ENCODE measurements around the gene EZH2. TPM values are rescaled to one million over a fixed set of nuclear protein-coding genes. Genes with fewer than 3 reads are reported as not detected.

The EZH2 gene
- total RNA-seq, 2 donors from 2014 or later: 70.6 to 113 TPM

- peaks cover 37 to 38% of the 10 kb centered on the region in 2 donors for H3K4me1 Mint-ChIP-seq (ENCODE audit: low read depth in 2 of 2)
- H3K27ac Mint-ChIP-seq: peak overlapping the region in 1 of 2 donors; percentile 62
- peaks cover 8% of the 10 kb centered on the region for H3K9me3 Mint-ChIP-seq
- H3K4me3 Mint-ChIP-seq: no peak overlapping the region
- H3K36me3 Mint-ChIP-seq: peaks cover 11% of the 10 kb centered on the region
- no peak for ATAC-seq
- H3K27me3 Mint-ChIP-seq: no peaks in the 10 kb centered on the region
- DNase-seq (ENCODE audit: low spot score): no peak
These were observed 20.8 kb downstream of the EZH2 start for GRCh38 chr7:148863324-148863723.

- no peaks in the 10 kb centered on the region for H3K27me3 Mint-ChIP-seq
- DNase-seq (ENCODE audit: low spot score): no peak
- no peak overlapping the region for H3K4me3 Mint-ChIP-seq
- H3K4me1 Mint-ChIP-seq (ENCODE audit: low read depth in 2 of 2): peaks cover 29% of the 10 kb centered on the region in 2 donors
- H3K9me3 Mint-ChIP-seq: no peaks in the 10 kb centered on the region
- ATAC-seq: no peak
- H3K36me3 Mint-ChIP-seq: peaks cover 2% of the 10 kb centered on the region
- no peak overlapping the region for H3K27ac Mint-ChIP-seq
These were observed 21.6 kb downstream of the EZH2 start for GRCh38 chr7:148862481-148862880.

- no peaks in the 10 kb centered on the region for H3K36me3 Mint-ChIP-seq
- peak overlapping the region; percentile 2 to 89 for H3K27ac Mint-ChIP-seq
- H3K9me3 Mint-ChIP-seq: no peaks in the 10 kb centered on the region
- no peaks in the 10 kb centered on the region for H3K27me3 Mint-ChIP-seq
- H3K4me3 Mint-ChIP-seq: no peak overlapping the region
- DNase-seq (ENCODE audit: low spot score) (no peak), ATAC-seq (no peak)
- H3K4me1 Mint-ChIP-seq (ENCODE audit: low read depth in 2 of 2): peaks cover 34 to 39% of the 10 kb centered on the region in 2 donors
These were observed 25.6 kb downstream of the EZH2 start for GRCh38 chr7:148858489-148858888.

GRCh38 chr7:148856891-148857290 lies 27.2 kb downstream of the EZH2 start:
- Mint-ChIP-seq H3K4me3 (peak overlapping the region; percentile 84), H3K9me3 (no peaks in the 10 kb centered on the region), H3K4me1 (ENCODE audit: low read depth in 2 of 2) (peaks cover 40 to 44% of the 10 kb centered on the region in 2 donors), H3K27me3 (no peaks in the 10 kb centered on the region), H3K36me3 (no peaks in the 10 kb centered on the region), H3K27ac (peak overlapping the region; percentile 90 to 99)
- DNase-seq (ENCODE audit: low spot score) (peak; percentile 74), ATAC-seq (peak; percentile 94 to 95)

GRCh38 chr7:148856578-148856881 lies 27.6 kb downstream of the EZH2 start:
- H3K27ac Mint-ChIP-seq: peak overlapping the region; percentile 90 to 99
- ATAC-seq (no peak), DNase-seq (ENCODE audit: low spot score) (no peak)
- H3K4me3 Mint-ChIP-seq: peak overlapping the region; percentile 84
- no peaks in the 10 kb centered on the region for H3K27me3 Mint-ChIP-seq
- H3K4me1 Mint-ChIP-seq (ENCODE audit: low read depth in 2 of 2): peaks cover 44% of the 10 kb centered on the region in 2 donors
- H3K36me3 Mint-ChIP-seq: no peaks in the 10 kb centered on the region
- no peaks in the 10 kb centered on the region for H3K9me3 Mint-ChIP-seq

- Mint-ChIP-seq H3K4me3 (no peak overlapping the region), H3K27me3 (no peaks in the 10 kb centered on the region), H3K36me3 (no peaks in the 10 kb centered on the region), H3K9me3 (no peaks in the 10 kb centered on the region), H3K27ac (peak overlapping the region; percentile 45 to 99), H3K4me1 (ENCODE audit: low read depth in 2 of 2) (peaks cover 56% of the 10 kb centered on the region in 2 donors)
- DNase-seq (ENCODE audit: low spot score) (no peak), ATAC-seq (no peak)
These were observed 29.1 kb downstream of the EZH2 start for GRCh38 chr7:148854983-148855382.

GRCh38 chr7:148852272-148852671 lies 31.8 kb downstream of the EZH2 start:
- H3K4me1 Mint-ChIP-seq (ENCODE audit: low read depth in 2 of 2): peaks cover 62 to 68% of the 10 kb centered on the region in 2 donors
- no peaks in the 10 kb centered on the region for H3K27me3 Mint-ChIP-seq
- no peaks in the 10 kb centered on the region for H3K9me3 Mint-ChIP-seq
- peak overlapping the region; percentile 58 to 89 for H3K27ac Mint-ChIP-seq
- H3K36me3 Mint-ChIP-seq: no peaks in the 10 kb centered on the region
- ATAC-seq (peak; percentile 52 to 53), DNase-seq (ENCODE audit: low spot score) (no peak)
- H3K4me3 Mint-ChIP-seq: peak overlapping the region; percentile 50

GRCh38 chr7:148850564-148850963 lies 33.5 kb downstream of the EZH2 start:
- no peak overlapping the region for H3K4me3 Mint-ChIP-seq
- H3K27me3 Mint-ChIP-seq: no peaks in the 10 kb centered on the region
- peaks cover 4% of the 10 kb centered on the region for H3K36me3 Mint-ChIP-seq
- DNase-seq (ENCODE audit: low spot score): no peak
- H3K4me1 Mint-ChIP-seq (ENCODE audit: low read depth in 2 of 2): peaks cover 59 to 69% of the 10 kb centered on the region in 2 donors
- peak overlapping the region in 1 of 2 donors; percentile 89 for H3K27ac Mint-ChIP-seq
- H3K9me3 Mint-ChIP-seq: no peaks in the 10 kb centered on the region
- no peak for ATAC-seq

GRCh38 chr7:148849393-148850098 lies 34.5 kb downstream of the EZH2 start:
- Mint-ChIP-seq H3K36me3 (peaks cover 6% of the 10 kb centered on the region), H3K27ac (peak overlapping the region in 1 of 2 donors; percentile 89), H3K4me1 (ENCODE audit: low read depth in 2 of 2) (peaks cover 56 to 69% of the 10 kb centered on the region in 2 donors), H3K27me3 (no peaks in the 10 kb centered on the region), H3K4me3 (no peak overlapping the region), H3K9me3 (no peaks in the 10 kb centered on the region)
- ATAC-seq (no peak), DNase-seq (ENCODE audit: low spot score) (no peak)

GRCh38 chr7:148847815-148848734 lies 36.0 kb downstream of the EZH2 start:
- Mint-ChIP-seq H3K4me3 (no peak overlapping the region), H3K27me3 (no peaks in the 10 kb centered on the region), H3K27ac (peak overlapping the region in 1 of 2 donors; percentile 5), H3K9me3 (no peaks in the 10 kb centered on the region), H3K4me1 (ENCODE audit: low read depth in 2 of 2) (peaks cover 56 to 67% of the 10 kb centered on the region in 2 donors), H3K36me3 (peaks cover 6% of the 10 kb centered on the region)
- ATAC-seq: no peak
- DNase-seq (ENCODE audit: low spot score): no peak

- H3K27me3 Mint-ChIP-seq: no peaks in the 10 kb centered on the region
- peak; percentile 64 to 75 for ATAC-seq
- H3K36me3 Mint-ChIP-seq: peaks cover 30% of the 10 kb centered on the region
- H3K4me3 Mint-ChIP-seq: peak overlapping the region; percentile 48
- peaks cover 48 to 53% of the 10 kb centered on the region in 2 donors for H3K4me1 Mint-ChIP-seq (ENCODE audit: low read depth in 2 of 2)
- DNase-seq (ENCODE audit: low spot score): no peak
- peak overlapping the region; percentile 77 to 87 for H3K27ac Mint-ChIP-seq
- H3K9me3 Mint-ChIP-seq: peaks cover 4% of the 10 kb centered on the region
These were observed 45.2 kb downstream of the EZH2 start for GRCh38 chr7:148838905-148839304.

- Mint-ChIP-seq H3K27me3 (no peaks in the 10 kb centered on the region), H3K36me3 (peaks cover 32% of the 10 kb centered on the region), H3K4me3 (no peak overlapping the region), H3K27ac (no peak overlapping the region), H3K4me1 (ENCODE audit: low read depth in 2 of 2) (peaks cover 37 to 39% of the 10 kb centered on the region in 2 donors), H3K9me3 (peaks cover 4% of the 10 kb centered on the region)
- no peak for ATAC-seq
- no peak for DNase-seq (ENCODE audit: low spot score)
These were observed 48.2 kb downstream of the EZH2 start for GRCh38 chr7:148835854-148836253.

GRCh38 chr7:148834605-148835004 lies 49.5 kb downstream of the EZH2 start:
- Mint-ChIP-seq H3K36me3 (peaks cover 34% of the 10 kb centered on the region), H3K4me3 (no peak overlapping the region), H3K27me3 (no peaks in the 10 kb centered on the region), H3K4me1 (ENCODE audit: low read depth in 2 of 2) (peaks cover 34% of the 10 kb centered on the region in 2 donors), H3K27ac (no peak overlapping the region), H3K9me3 (peaks cover 4% of the 10 kb centered on the region)
- DNase-seq (ENCODE audit: low spot score) (no peak), ATAC-seq (no peak)

GRCh38 chr7:148831782-148832181 lies 52.3 kb downstream of the EZH2 start:
- Mint-ChIP-seq H3K9me3 (no peaks in the 10 kb centered on the region), H3K27me3 (no peaks in the 10 kb centered on the region), H3K4me1 (ENCODE audit: low read depth in 2 of 2) (peaks cover 10% of the 10 kb centered on the region in 2 donors), H3K36me3 (peaks cover 23% of the 10 kb centered on the region), H3K27ac (no peak overlapping the region), H3K4me3 (no peak overlapping the region)
- DNase-seq (ENCODE audit: low spot score): no peak
- ATAC-seq: no peak
